NCI-H1694 treated with DMSO at 0.1 percent for 48 hours (cell line): ENCODE results near the gene TPX2.

Source experiments
- DNase-seq: peaks from one replicate; lab custom pipeline; 2025; lab: John Stamatoyannopoulos, UW

Gene TPX2

GRCh38 chr20:31706607-31707257 is 32.4 kb upstream of the TPX2 start:
- DNase-seq: no peak

DNA sequence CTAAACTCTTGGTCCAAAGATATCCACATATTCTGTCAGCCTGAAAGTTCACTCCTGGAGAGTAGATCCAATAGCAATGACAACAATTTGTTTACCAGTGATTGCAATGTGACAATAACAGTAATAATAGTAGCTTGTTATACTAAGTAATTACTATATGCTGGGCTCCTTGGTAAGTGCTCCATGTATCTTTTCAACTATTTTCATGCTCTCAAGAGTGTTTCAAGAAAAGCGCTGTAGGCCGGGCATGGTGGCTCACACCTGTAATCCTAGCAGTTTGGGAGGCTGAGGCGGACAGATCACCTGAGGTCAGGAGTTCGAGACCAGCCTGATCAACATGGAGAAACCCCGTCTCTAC is 31.9 kb upstream of the TPX2 start:
- no peak for DNase-seq

DNA sequence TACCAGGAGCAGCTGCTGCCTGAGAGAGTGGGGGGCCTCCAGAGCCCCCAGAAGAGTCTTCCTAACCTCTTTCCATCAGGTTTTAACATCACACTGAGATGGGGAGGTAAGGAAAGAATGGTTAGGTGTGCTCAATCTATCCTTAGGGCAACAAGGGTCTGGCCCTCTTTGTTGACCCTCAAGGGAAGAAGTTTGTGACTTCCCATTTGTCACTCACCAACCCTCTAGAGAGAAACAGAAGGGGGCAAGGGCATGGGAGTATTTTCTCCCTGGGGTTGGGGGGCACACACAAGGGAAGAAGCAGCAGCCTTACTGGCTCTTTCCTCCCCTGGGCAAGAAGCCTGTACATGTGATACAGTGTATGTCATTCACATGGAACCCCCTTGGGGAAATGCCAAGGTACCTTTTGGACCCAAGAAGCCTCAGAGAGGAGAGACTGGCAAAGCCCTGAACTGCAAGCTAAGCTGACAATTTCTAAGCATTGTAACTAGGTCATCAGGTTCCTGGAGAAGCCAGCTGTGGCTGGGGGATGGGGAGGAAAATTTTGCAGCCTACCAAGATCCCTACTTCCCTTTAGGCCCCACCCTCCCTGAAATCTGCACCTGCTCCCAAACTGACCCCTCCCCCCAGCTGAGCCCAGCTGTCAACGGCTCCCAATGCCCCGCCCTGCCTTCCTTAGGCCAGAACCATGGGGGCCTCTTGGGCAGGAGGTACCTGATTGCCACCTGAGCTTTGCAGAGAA is 30.9 kb upstream of the TPX2 start:
- DNase-seq: peak; percentile 39

DNA sequence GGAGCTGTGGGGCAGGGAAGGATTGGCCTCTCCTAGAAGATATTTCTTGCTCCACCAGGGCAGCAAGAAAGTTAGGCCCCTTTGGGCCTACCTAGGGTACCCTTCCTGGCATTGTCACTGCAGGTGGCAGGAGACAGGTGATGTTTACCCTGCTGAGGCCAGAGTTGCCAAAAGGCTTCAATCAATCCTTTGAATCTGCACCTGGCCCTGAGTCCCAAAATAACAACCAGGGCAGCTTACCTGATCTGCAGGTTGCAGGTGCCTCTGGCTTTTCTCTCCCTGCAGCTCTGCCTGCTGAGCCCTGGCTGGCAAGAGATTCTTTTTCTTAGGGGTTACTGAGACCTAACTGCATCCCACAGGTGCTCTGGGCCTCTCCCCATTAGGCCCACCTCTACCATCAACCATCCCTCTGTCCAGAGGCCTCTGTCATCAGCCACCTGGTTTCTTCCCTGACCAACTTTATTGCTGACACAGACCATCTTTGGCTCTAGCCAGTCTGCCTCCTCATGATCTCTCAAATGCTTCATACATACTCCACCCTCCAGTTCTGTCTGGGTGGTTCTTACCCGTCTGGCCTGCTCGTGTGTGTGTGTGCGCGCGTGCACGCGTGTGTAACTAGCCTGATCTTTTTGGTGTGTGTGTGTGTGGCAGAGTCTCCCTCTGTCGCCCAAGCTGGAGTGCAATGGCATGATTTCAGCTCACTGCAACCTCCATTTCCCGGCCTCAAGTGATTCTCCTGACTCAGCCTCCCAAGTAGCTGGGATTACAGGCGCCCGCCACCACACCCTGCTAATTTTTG is 30.2 kb upstream of the TPX2 start:
- no peak for DNase-seq

GRCh38 chr20:31709939-31710338 is 29.2 kb upstream of the TPX2 start:
- DNase-seq: no peak

DNA sequence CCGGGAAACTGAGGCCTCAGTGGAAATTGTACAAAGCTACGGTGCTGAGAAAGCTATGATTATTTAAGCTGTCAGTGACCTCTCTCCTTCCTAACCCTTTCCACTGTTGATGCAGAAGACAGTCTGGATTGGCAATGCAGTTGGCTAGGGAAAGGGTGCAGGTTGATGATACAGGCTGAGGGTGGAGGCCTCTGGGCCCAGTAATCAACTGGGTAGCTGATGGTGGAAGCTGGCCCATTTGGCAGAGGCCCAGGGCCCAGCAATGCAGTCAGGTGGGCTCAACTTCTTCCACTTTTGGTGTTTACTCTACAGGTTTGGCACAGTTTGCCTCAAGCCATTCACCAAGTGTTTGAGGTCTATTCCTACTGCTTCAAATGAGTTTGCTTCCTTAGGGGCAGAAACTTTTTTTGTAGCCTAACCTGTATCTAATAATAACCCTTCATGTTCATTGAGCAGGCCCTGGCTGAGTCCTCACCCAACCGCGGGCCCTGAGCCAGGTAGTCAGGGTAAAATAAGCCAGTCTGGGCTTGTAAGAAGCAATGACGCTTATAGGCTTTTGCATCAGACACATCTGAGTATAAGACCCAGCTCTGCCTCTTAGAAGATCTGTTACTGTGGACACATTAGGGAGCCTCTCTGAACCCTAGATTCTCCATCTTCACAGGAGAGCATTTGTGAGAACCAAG is 28.5 kb upstream of the TPX2 start:
- DNase-seq: peak; percentile 63

GRCh38 chr20:31711179-31712111 is 27.6 kb upstream of the TPX2 start:
- no peak for DNase-seq

- DNase-seq: no peak
Observed at GRCh38 chr20:31712112-31712553, 27.0 kb upstream of the TPX2 start.

GRCh38 chr20:31712564-31713311 is 26.4 kb upstream of the TPX2 start:
- no peak for DNase-seq

DNA sequence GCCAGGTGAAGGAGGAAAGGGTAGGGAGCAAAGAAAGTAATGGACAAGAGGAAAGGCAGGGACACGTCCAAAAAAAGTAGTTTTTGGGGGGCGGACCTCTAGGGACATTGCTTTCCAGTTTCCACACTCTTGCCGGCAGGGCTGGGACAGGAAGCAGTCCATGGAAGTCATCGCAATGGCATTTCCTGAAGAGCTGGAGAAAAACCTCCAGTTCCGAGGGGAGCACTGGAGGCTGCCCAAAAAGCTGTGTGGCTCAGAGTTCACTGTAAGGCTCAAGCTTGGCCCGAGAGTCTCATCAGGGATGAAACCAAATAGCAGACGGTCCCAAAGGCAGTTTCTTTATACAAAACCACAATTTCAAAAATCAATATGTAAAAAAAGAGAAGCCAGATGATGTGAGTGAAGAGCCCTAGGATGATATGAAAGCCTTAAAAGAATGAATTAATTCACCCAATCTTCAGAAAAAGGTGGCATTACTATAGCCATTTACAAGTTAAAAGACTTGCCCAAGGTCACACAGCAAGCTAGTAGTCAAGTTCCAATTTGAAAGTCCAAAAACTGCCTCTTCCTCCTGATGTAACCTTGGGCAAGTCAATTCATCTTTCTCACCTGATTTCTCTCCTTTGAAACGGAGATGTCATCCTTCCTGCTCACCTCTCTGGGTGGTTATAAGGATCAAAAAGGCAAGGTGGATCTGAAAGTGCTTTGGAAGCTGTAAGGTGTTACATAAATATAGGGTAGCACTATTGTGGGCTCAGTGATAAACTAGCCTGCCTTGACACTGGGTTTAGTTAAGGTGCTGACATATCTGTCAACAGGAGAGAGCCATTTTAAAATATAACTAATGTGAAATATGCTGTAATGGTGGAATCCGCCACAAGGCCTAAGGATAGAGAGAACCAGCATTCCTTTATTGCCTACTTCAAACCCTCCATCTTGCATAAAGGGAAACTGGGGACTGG is 25.5 kb upstream of the TPX2 start:
- no peak for DNase-seq

DNA sequence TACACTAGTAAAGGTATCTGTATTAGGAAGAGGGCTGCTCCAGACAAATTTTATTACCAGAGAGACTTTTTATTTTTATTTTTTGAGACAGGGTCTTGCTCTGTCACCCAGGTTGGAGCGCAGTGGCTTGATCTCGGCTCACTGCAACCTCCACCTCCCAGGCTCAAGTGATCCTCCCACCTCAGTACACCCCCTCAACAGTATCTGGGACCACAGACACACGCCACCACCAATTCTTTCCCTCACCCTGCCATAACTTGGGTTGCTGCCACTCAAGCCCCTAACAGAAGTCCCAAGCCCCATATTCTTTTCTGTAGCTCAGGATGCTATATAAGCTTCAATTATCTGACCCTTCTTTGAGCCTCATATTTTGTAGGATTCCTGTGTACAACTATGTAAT is 23.3 kb upstream of the TPX2 start:
- DNase-seq: no peak

- no peak for DNase-seq
Observed at GRCh38 chr20:31716351-31716750, 22.7 kb upstream of the TPX2 start.

DNA sequence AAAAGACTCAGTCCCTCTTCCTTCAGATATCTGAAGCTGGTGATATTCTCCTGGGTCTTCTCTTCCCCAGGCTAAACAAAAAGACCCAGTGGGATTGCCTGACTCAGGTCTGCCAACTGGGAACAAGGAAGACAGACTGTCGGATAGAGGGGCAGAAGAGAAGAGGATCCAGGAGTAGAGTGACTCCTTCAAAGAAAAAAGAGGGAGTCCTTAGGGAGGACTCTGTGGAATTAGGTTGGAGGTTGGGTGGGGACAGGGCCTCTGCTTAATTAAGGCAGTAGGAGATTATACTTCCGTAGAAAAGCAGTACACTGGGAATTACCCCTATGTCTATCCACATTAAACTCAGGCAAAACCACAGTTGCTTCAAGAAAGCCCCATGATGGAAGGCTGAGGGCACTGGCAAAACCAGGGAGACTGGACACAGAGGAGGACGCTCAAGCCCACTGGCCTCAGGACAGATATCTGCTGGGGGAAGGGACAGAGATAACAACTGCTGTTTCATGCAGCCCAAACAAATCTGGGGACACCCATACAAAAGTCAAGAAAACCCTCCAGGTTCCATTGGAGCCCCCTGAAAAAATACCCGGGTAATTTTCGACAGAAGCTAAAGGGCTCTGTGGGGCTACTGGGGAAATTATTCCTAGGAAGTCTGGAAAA is 22.1 kb upstream of the TPX2 start:
- DNase-seq: no peak

DNA sequence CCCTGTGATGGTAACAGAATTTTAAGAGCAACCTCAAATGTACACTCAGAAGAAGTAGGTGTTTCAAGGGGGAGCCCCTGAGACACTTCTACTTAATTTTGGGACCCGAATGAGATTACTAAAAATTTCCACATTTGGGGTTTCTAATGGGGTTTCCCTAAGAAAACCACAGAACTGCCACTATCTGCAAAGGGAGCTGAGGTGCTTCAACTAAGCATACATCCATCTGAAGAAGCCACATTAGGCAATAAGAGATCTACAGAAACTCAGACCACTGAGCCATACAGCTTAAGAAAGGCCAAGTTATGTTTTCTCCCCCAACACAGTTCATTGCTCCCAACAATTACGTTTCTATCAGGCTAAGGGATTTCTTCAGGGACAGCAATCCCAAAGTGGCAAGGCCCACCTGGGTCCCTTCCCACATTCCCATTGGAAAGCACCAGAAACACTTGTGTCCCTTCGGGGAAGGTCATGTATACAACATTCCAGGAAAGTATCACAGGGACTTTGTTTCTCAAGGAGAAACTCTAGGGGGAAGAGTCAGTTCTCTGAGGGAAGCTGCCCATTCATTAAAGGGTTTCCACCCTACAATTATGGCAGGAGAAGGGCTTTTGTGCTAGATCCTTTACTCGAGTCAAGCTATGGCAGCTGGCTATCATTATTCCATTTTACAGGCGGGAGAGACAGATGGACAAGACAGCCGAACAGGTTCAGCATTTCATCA is 21.4 kb upstream of the TPX2 start:
- no peak for DNase-seq

GRCh38 chr20:31718952-31719643 is 20.0 kb upstream of the TPX2 start:
- DNase-seq: no peak

- no peak for DNase-seq
Observed at GRCh38 chr20:31719644-31720485, 19.2 kb upstream of the TPX2 start.
